Activated effector memory CD4-positive, alpha-beta T cell treated with Interleukin-2 at 50 U/mL for 16 hours (primary cell): ENCODE measurements around the gene PCDHA8.
"Not testable (repeated sequence)": the region's sequence is repeated elsewhere in the genome, so short reads cannot be mapped to it uniquely, and the experiment has no call there.

Experiments
- DNase-seq: peaks from one replicate; pipeline ENCODE4 v3.0.0-alpha.2; 2020

PCDHA8 gene, protein sequence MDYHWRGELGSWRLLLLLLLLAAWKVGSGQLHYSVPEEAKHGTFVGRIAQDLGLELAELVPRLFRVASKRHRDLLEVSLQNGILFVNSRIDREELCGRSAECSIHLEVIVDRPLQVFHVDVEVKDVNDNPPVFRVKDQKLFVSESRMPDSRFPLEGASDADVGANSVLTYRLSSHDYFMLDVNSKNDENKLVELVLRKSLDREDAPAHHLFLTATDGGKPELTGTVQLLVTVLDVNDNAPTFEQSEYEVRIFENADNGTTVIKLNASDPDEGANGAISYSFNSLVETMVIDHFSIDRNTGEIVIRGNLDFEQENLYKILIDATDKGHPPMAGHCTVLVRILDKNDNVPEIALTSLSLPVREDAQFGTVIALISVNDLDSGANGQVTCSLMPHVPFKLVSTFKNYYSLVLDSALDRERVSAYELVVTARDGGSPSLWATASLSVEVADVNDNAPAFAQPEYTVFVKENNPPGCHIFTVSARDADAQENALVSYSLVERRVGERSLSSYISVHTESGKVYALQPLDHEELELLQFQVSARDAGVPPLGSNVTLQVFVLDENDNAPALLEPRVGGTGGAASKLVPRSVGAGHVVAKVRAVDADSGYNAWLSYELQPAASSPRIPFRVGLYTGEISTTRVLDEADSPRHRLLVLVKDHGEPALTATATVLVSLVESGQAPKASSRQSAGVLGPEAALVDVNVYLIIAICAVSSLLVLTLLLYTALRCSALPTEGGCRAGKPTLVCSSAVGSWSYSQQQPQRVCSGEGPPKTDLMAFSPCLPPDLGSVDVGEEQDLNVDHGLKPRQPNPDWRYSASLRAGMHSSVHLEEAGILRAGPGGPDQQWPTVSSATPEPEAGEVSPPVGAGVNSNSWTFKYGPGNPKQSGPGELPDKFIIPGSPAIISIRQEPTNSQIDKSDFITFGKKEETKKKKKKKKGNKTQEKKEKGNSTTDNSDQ

DNA sequence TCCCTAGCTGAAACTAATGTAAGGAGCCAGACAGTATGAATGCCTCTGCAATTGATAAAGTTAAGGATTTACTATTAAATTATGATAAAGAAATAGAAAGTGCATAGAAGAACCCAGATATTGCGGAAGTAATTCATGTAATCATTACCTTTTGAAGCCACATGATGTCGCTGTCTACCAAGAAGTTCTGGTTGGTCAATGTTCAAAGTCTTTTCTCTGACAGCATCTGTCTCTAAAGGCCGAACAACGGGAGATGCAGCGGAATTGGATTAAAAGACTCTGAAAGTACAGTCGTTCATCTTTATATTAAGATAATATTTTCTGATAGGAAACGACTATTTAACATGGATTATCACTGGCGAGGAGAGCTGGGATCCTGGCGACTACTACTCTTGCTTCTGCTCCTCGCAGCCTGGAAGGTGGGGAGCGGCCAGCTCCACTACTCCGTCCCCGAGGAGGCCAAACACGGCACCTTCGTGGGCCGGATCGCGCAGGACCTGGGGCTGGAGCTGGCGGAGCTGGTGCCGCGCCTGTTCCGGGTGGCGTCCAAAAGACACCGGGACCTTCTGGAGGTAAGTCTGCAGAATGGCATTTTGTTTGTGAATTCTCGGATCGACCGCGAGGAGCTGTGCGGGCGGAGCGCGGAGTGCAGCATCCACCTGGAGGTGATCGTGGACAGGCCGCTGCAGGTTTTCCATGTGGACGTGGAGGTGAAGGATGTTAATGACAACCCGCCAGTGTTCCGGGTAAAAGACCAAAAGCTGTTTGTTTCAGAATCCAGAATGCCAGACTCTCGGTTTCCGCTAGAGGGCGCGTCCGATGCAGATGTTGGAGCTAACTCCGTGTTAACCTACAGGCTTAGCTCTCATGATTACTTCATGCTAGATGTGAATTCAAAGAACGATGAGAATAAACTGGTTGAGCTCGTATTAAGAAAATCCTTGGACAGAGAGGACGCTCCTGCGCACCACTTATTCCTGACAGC lies at the start of gene PCDHA8:
PCDHA8 (plus strand) TSS at position 210 of the 985 bp plus-strand sequence; CDS start at position 345, 135 bp downstream.
- no peak for DNase-seq

GRCh38 chr5:140794595-140795258 lies 46.3 kb upstream of the PCDHA8 start, which contains the start of gene PCDHA2:
Gene PCDHA2, plus strand, starts transcription at chr5:140794852.
- DNase-seq: no peak

DNA sequence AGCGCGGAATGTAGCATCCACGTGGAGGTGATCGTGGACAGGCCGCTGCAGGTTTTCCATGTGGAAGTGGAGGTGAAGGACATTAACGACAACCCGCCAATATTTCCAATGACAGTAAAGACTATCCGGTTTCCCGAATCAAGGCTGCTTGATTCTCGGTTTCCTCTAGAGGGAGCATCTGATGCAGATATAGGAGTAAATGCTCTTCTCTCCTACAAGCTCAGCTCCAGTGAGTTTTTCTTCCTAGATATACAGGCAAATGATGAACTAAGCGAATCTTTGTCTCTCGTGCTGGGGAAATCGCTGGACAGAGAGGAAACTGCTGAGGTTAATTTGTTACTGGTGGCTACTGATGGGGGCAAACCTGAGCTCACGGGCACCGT lies 45.7 kb upstream of the PCDHA8 start:
- DNase-seq: no peak

- DNase-seq: not testable (repeated sequence)
These were observed 44.8 kb upstream of the PCDHA8 start for GRCh38 chr5:140796072-140796717.

- DNase-seq: no peak
These were observed 44.3 kb upstream of the PCDHA8 start for GRCh38 chr5:140796718-140797095.

DNA sequence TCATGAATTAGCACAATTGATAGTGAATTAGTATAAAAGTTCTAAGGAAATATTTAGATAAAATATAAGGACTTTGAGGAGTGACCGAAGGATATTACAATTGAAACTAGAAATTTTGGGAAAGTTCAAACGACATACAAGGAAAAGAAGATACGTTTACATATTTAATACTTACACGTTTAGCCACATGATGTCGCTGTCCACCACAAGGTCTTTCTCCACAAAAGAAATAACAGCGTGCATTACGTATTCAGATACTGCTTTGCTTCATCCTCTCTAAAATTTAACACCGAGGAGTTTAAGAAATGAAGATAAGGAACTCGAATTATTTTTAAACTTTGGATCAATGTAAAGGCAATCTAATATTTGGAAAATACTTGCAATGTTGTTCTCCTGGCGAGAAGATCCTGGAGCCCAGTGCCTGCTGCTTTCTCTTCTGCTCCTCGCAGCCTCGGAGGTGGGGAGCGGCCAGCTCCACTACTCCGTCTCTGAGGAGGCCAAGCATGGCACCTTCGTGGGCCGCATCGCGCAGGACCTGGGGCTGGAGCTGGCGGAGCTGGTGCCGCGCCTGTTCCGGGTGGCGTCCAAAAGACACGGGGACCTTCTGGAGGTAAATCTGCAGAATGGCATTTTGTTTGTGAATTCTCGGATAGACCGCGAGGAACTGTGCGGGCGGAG lies 40.0 kb upstream of the PCDHA8 start, which contains the start of gene PCDHA3:
PCDHA3 (plus strand) TSS at position 242 of the 678 bp plus-strand sequence.
- DNase-seq: no peak

GRCh38 chr5:140801494-140801841 lies 39.5 kb upstream of the PCDHA8 start:
- no peak for DNase-seq

GRCh38 chr5:140802381-140802780 lies 38.6 kb upstream of the PCDHA8 start:
- not testable (repeated sequence) for DNase-seq

GRCh38 chr5:140802781-140803271 lies 38.2 kb upstream of the PCDHA8 start:
- DNase-seq: no peak

- no peak for DNase-seq
These were observed 33.9 kb upstream of the PCDHA8 start, which contains the start of gene PCDHA4 for GRCh38 chr5:140806834-140807775. Gene PCDHA4, plus strand, starts transcription at chr5:140807068.

GRCh38 chr5:140808241-140808888 lies 32.6 kb upstream of the PCDHA8 start:
- DNase-seq: not testable (repeated sequence)

GRCh38 chr5:140808889-140809291 lies 32.1 kb upstream of the PCDHA8 start:
- no peak for DNase-seq

- no peak for DNase-seq
These were observed 19.4 kb upstream of the PCDHA8 start, which contains the start of gene PCDHA5 for GRCh38 chr5:140821375-140822280. Gene PCDHA5, plus strand, starts transcription at chr5:140821613.

DNA sequence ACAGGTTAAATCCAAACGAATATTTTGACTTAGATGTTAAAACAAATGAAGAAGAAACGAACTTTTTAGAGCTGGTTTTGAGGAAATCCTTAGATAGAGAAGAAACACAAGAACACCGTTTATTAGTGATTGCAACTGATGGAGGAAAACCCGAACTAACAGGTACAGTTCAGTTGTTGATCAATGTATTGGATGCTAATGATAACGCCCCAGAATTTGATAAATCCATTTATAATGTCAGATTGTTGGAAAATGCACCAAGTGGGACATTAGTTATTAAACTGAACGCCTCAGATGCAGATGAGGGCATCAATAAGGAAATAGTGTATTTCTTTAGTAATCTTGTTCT lies 18.7 kb upstream of the PCDHA8 start:
- DNase-seq: no peak

GRCh38 chr5:140822969-140823368 lies 18.0 kb upstream of the PCDHA8 start:
- not testable (repeated sequence) for DNase-seq

- no peak for DNase-seq
These were observed 17.5 kb upstream of the PCDHA8 start for GRCh38 chr5:140823475-140823874.

- DNase-seq: no peak
These were observed 13.2 kb upstream of the PCDHA8 start, which contains the start of gene PCDHA6 for GRCh38 chr5:140827704-140828361. Gene PCDHA6, plus strand, starts transcription at chr5:140827960. Its CDS starts 132 bp downstream, at chr5:140828092.
